ENCODE results near the gene ABHD4. TPM values are rescaled to one million over a fixed set of nuclear protein-coding genes. Genes with fewer than 3 reads are reported as not detected.

Gene ABHD4
- total RNA-seq, 1 donor, result 7.5 TPM

DNA sequence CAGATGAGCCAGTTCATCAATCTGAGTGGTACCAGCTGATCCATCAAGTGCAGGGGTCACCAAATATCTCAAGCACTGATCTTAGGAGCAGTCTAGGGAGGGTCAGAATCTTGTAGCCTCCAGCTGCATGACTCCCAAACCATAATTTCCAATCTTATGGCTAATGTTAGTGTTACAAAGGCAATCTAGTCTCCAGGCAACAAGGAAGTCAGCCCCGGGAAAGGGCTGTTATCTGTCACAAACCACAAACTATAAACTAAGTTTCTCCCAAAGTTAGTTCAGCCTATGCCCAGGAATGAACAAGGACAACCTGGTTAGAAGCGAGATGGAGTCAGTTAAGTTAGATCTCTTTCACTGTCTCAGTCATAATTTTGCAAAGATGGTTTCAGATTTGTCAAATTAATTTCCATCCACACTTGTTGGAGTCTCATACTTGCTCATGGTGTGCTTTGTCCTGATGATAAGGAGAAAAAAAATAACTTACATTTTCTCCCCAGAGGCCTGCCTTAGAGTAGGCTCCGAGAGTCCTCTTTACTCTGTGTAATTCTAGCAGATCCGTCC is 3.9 kb upstream of the ABHD4 start:
- H3K9me3 ChIP-seq (ENCODE audit: low read depth, low read length), result no peaks in the 10 kb centered on the region
- H3K4me3 ChIP-seq (ENCODE audit: low read length), result no peak overlapping the region

GRCh38 chr14:22596354-22596879 is 1.7 kb upstream of the ABHD4 start:
- H3K9me3 ChIP-seq (ENCODE audit: low read depth, low read length), result no peaks in the 10 kb centered on the region
- H3K4me1 ChIP-seq (ENCODE audit: insufficient read depth, low read length), result peaks cover 21% of the 10 kb centered on the region
- H3K4me3 ChIP-seq (ENCODE audit: low read length), result no peak overlapping the region
- H3K27me3 ChIP-seq (ENCODE audit: insufficient read depth, low read length), result no peaks in the 10 kb centered on the region

More for the DNA sequence above, 3.9 kb upstream of the ABHD4 start:
- Histone ChIP-seq H3K27me3 (ENCODE audit: insufficient read depth, low read length) (no peaks in the 10 kb centered on the region), H3K4me1 (ENCODE audit: insufficient read depth, low read length) (peaks cover 25% of the 10 kb centered on the region)

GRCh38 chr14:22597265-22597664 is 835 bp upstream of the ABHD4 start:
- Histone ChIP-seq H3K27me3 (ENCODE audit: insufficient read depth, low read length) (no peaks in the 10 kb centered on the region), H3K4me1 (ENCODE audit: insufficient read depth, low read length) (peaks cover 21% of the 10 kb centered on the region), H3K9me3 (ENCODE audit: low read depth, low read length) (no peaks in the 10 kb centered on the region), H3K4me3 (ENCODE audit: low read length) (no peak overlapping the region)

DNA sequence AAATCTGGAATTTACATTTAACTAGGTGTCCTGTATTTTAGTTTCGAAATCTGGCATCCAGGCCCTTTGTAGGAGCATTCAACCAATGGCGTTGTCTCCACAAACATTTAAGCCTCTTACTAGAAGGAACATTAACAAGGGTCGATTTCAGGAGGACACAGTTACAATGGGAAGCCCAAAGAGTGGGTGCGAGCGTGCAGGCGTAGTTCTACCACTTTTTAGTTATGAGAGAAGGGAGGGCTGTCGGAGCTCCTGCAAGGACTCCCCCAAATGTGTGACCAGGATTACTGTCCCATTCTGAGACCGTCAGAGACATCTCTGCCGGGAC is 365 bp upstream of the ABHD4 start:
- peak overlapping the region; percentile 80 for H3K4me3 ChIP-seq (ENCODE audit: low read length)
- no peaks in the 10 kb centered on the region for H3K9me3 ChIP-seq (ENCODE audit: low read depth, low read length)
- H3K27me3 ChIP-seq (ENCODE audit: insufficient read depth, low read length), result no peaks in the 10 kb centered on the region
- peaks cover 21% of the 10 kb centered on the region for H3K4me1 ChIP-seq (ENCODE audit: insufficient read depth, low read length)

GRCh38 chr14:22598896-22599244 is 770 bp downstream of the ABHD4 start:
- Histone ChIP-seq H3K4me1 (ENCODE audit: insufficient read depth, low read length) (peaks cover 21% of the 10 kb centered on the region), H3K27me3 (ENCODE audit: insufficient read depth, low read length) (no peaks in the 10 kb centered on the region), H3K4me3 (ENCODE audit: low read length) (peak overlapping the region; percentile 80), H3K9me3 (ENCODE audit: low read depth, low read length) (no peaks in the 10 kb centered on the region)

DNA sequence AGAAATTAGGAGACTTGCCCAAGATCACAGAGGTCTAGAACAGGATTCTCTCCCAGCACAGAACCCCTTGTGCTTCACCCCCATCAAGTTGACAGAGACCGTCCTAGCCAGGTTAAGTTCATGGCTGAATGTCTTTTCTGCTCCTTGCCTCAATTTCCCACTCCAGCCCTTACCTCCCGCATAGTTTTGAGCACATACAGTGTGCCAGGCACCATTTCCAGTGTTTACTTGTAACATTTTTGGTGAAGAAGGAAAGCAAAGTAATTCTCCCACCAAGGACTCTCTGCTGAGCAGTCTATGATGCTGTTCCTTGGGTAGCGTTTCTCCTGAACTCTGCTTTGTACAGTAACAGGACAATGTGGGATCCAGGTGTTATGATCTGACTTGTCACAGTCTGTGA is 1.2 kb downstream of the ABHD4 start:
- H3K27me3 ChIP-seq (ENCODE audit: insufficient read depth, low read length), result no peaks in the 10 kb centered on the region
- peaks cover 21% of the 10 kb centered on the region for H3K4me1 ChIP-seq (ENCODE audit: insufficient read depth, low read length)
- no peaks in the 10 kb centered on the region for H3K9me3 ChIP-seq (ENCODE audit: low read depth, low read length)
- H3K4me3 ChIP-seq (ENCODE audit: low read length), result no peak overlapping the region

- Histone ChIP-seq H3K4me1 (ENCODE audit: insufficient read depth, low read length) (peaks cover 21% of the 10 kb centered on the region), H3K27me3 (ENCODE audit: insufficient read depth, low read length) (no peaks in the 10 kb centered on the region), H3K9me3 (ENCODE audit: low read depth, low read length) (no peaks in the 10 kb centered on the region), H3K4me3 (ENCODE audit: low read length) (no peak overlapping the region)
Observed at GRCh38 chr14:22600027-22600426, 1.9 kb downstream of the ABHD4 start.

DNA sequence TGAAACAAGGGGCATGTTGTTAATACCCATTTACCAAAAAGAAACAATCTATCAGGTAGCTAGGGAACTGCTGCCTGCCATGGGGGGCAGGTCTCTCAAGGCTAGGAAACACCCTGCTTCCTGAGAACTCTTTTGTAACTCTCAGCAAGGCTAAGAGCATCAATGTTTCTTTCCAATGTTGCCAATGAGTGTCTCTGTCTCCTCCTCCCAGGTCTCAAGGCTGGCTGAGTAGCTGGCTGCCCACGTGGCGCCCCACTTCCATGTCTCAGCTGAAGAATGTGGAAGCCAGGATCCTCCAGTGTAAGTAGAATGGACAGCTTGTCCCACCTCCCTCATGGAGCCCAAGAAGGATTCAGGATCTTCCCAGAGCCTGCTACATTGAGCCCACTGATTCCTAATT is 3.4 kb downstream of the ABHD4 start:
- Histone ChIP-seq H3K27me3 (ENCODE audit: insufficient read depth, low read length) (no peaks in the 10 kb centered on the region), H3K4me1 (ENCODE audit: insufficient read depth, low read length) (peaks cover 21% of the 10 kb centered on the region), H3K9me3 (ENCODE audit: low read depth, low read length) (no peaks in the 10 kb centered on the region), H3K4me3 (ENCODE audit: low read length) (no peak overlapping the region)

GRCh38 chr14:22601996-22602395 is 3.9 kb downstream of the ABHD4 start:
- Histone ChIP-seq H3K27me3 (ENCODE audit: insufficient read depth, low read length) (no peaks in the 10 kb centered on the region), H3K4me3 (ENCODE audit: low read length) (no peak overlapping the region), H3K4me1 (ENCODE audit: insufficient read depth, low read length) (peaks cover 21% of the 10 kb centered on the region), H3K9me3 (ENCODE audit: low read depth, low read length) (no peaks in the 10 kb centered on the region)

- Histone ChIP-seq H3K27me3 (ENCODE audit: insufficient read depth, low read length) (no peaks in the 10 kb centered on the region), H3K4me3 (ENCODE audit: low read length) (no peak overlapping the region), H3K4me1 (ENCODE audit: insufficient read depth, low read length) (peaks cover 14% of the 10 kb centered on the region), H3K9me3 (ENCODE audit: low read depth, low read length) (no peaks in the 10 kb centered on the region)
Observed at GRCh38 chr14:22602862-22603261, 4.8 kb downstream of the ABHD4 start.

DNA sequence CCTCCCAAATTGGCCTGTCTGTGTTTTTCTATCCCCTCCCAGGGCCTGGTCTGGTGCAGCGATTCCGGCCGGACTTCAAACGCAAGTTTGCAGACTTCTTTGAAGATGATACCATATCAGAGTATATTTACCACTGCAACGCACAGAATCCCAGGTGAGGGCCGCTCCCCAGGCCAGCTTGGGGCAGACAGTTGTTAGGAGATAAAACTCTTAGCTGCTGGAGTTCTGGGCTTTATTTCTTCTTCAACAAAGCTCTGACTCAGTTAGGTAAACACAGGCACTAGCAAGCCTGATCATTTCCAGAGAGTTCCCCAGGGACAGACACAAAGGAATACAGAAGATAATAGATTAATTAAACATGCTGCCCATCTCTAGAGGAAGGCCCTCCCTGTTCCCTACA is 8.3 kb downstream of the ABHD4 start:
- H3K27me3 ChIP-seq (ENCODE audit: insufficient read depth, low read length), result no peaks in the 10 kb centered on the region
- H3K4me1 ChIP-seq (ENCODE audit: insufficient read depth, low read length), result no peaks in the 10 kb centered on the region
- no peaks in the 10 kb centered on the region for H3K9me3 ChIP-seq (ENCODE audit: low read depth, low read length)
- no peak overlapping the region for H3K4me3 ChIP-seq (ENCODE audit: low read length)

DNA sequence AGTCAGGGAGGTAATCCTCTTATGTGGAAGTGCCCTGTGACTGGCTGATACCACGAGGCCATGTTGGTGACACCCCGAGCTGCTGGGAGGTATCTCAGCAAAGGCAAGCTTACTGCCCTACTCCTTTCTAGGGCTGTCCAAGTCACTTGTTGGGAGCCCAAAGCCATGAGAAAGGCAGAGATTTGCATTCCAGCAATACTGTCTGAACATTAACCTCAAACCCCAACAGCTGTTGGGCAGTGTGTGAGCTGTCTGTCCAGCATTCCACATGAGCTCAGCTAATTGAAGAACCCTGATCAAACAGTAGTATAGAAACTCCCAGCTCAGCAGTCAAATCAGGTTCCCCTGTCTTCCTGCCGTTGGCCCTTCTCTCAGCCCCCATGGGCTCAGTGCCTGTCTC is 9.2 kb downstream of the ABHD4 start:
- no peak overlapping the region for H3K4me3 ChIP-seq (ENCODE audit: low read length)
- no peaks in the 10 kb centered on the region for H3K4me1 ChIP-seq (ENCODE audit: insufficient read depth, low read length)
- H3K9me3 ChIP-seq (ENCODE audit: low read depth, low read length), result no peaks in the 10 kb centered on the region
- H3K27me3 ChIP-seq (ENCODE audit: insufficient read depth, low read length), result no peaks in the 10 kb centered on the region

GRCh38 chr14:22610931-22611330 is 12.8 kb downstream of the ABHD4 start:
- H3K9me3 ChIP-seq (ENCODE audit: low read depth, low read length), result no peaks in the 10 kb centered on the region
- H3K4me3 ChIP-seq (ENCODE audit: low read length), result no peak overlapping the region
- no peaks in the 10 kb centered on the region for H3K27me3 ChIP-seq (ENCODE audit: insufficient read depth, low read length)
- H3K4me1 ChIP-seq (ENCODE audit: insufficient read depth, low read length), result no peaks in the 10 kb centered on the region

GRCh38 chr14:22613106-22613695 is 15.1 kb downstream of the ABHD4 start:
- H3K9me3 ChIP-seq (ENCODE audit: low read depth, low read length), result no peaks in the 10 kb centered on the region
- no peaks in the 10 kb centered on the region for H3K27me3 ChIP-seq (ENCODE audit: insufficient read depth, low read length)
- H3K4me1 ChIP-seq (ENCODE audit: insufficient read depth, low read length), result no peaks in the 10 kb centered on the region
- H3K4me3 ChIP-seq (ENCODE audit: low read length), result no peak overlapping the region

DNA sequence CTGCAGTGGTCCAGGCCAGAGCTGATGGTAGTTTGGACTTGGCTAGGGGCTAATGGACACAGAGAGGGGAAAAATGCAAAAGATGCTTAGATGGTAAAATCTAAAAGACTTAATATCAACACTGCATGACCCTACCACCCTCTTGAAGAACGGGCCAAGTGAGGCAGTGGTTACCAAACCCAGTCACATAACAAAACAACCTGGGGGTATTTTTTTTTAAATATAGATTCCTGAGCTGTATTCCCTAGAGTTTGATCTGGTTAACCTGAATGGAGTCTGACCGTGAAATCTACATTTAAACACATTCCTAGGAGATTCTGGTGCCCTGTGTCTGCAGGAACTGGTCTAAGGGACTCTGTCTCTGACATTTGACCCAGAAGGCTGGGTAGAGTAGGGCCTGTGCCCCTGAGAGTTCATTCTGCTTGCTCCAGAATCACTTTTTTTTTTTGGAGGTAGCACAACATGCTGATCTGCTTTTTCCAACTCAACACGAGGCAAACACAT is 15.7 kb downstream of the ABHD4 start:
- Histone ChIP-seq H3K27me3 (ENCODE audit: insufficient read depth, low read length) (no peaks in the 10 kb centered on the region), H3K4me1 (ENCODE audit: insufficient read depth, low read length) (no peaks in the 10 kb centered on the region), H3K4me3 (ENCODE audit: low read length) (no peak overlapping the region), H3K9me3 (ENCODE audit: low read depth, low read length) (no peaks in the 10 kb centered on the region)

DNA sequence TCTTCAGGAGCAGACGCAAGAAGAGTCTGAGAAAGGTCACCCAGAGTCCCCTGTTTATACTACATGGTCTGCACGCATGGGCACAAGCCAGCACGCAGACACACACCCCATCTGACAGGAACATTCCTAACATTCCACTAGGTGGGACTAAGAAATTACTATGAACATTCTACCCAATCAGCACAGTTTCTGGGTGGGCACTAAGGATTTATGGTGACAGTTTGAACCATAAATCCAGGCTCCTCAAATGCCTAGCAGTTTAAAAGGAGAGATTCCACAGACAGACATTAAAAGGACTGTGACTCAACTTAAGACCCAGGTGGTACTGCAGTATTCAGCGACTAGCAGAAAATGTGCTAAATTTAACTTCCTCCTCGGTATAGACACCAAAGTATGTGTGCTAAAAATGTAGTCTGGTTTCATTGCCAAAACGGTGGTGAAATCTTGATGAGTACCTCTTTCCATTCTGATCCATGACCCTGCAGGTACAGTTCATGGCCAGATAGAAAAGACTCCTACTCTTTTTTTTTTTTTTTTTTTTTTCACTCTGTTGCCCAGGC is 16.2 kb downstream of the ABHD4 start:
- no peaks in the 10 kb centered on the region for H3K27me3 ChIP-seq (ENCODE audit: insufficient read depth, low read length)
- no peaks in the 10 kb centered on the region for H3K4me1 ChIP-seq (ENCODE audit: insufficient read depth, low read length)
- H3K4me3 ChIP-seq (ENCODE audit: low read length), result no peak overlapping the region
- no peaks in the 10 kb centered on the region for H3K9me3 ChIP-seq (ENCODE audit: low read depth, low read length)
